Measurements from ENCODE around the gene SERPINA10.

GRCh38 chr14:94317259-94317658, 24.2 kb upstream of the SERPINA10 start:
- TF ChIP-seq EZH2 (IDR thresholded peaks at IDR 0.05; ENCODE audit: borderline replicate concordance, low read depth, low read length, severe bottlenecking), result no peak
- TF ChIP-seq CTCF (IDR thresholded peaks at IDR 0.05; ENCODE audit: borderline replicate concordance, extremely low read depth, low read length, poor library complexity, severe bottlenecking), result no peak

Measured in DND-41 (cell line).